ENCODE measurements around the gene GGN. TPM values are rescaled to one million over a fixed set of nuclear protein-coding genes. Genes with fewer than 3 reads are reported as not detected.

The GGN gene
- total RNA-seq, 1 experiment from 2014 or later, result 1.5 TPM

DNA sequence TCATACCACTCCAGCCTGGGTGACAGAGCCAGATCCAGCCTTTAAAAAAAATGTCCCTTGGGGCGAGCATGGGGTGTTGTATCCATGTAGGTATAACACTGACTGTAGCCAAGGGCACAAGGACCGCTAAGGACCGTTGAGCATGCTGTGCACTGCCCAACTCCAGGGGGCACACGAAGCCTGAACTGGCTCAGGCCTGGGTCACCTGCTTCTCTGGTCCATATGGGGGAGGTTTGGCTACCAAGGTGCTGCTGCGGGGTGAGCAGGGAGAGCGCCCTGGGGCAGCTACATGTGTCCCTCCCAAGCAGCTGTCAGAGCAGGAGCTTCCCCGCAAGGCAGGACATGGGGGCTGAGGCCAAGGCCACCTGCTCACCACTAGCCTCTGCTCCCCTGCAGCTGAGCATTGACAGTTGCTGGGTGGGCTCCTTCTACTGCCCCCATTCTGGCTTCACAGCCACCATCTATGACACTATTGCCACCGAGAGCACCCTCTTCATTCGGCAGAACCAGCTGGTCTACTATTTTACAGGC lies 35.9 kb downstream of the GGN start:
- no CpG with 5 or more reads among the region's 9 CpGs for WGBS (ENCODE audit: extremely low coverage, insufficient read length, low lambda C conversion rate)
- H3K4me1 ChIP-seq (ENCODE audit: insufficient read depth, low read length), result no peaks in the 10 kb centered on the region
- no peak overlapping the region for H3K18ac ChIP-seq (ENCODE audit: insufficient read length, low read depth, low read length)
- no peaks in the 10 kb centered on the region for H3K27me3 ChIP-seq (ENCODE audit: insufficient read depth, low read length)
- no peak overlapping the region for H2BK120ac ChIP-seq (ENCODE audit: low read depth, low read length, poor library complexity, severe bottlenecking)
- H4K5ac ChIP-seq (ENCODE audit: insufficient read length, low read depth, low read length), result no peak overlapping the region
- H2BK20ac ChIP-seq (ENCODE audit: low read depth, low read length, poor library complexity, severe bottlenecking), result no peak overlapping the region
- H3K23me2 ChIP-seq (ENCODE audit: insufficient read length, low read depth, low read length, poor library complexity, severe bottlenecking), result no peaks in the 10 kb centered on the region
- H3K4me2 ChIP-seq (ENCODE audit: insufficient read depth, insufficient read length, low read length), result no peak overlapping the region
- Mint-ChIP-seq H3K36me3 (ENCODE audit: insufficient read depth in 1 of 3, low read depth in 3 of 3) (no peaks in the 10 kb centered on the region), H3K27ac (no peak overlapping the region), H3K27me3 (ENCODE audit: low read depth) (peaks cover 39% of the 10 kb centered on the region), H3K9me3 (no peaks in the 10 kb centered on the region), H3K4me1 (peaks cover 0 to 5% of the 10 kb centered on the region in 2 experiments; a peak in 1 of 4 replicates), H3K4me3 (no peak overlapping the region)
- H4K91ac ChIP-seq (ENCODE audit: insufficient read length, low read depth, low read length), result no peak overlapping the region
- no peak overlapping the region for H2BK5ac ChIP-seq (ENCODE audit: insufficient read length, low read length)
- H3K14ac ChIP-seq (ENCODE audit: insufficient read depth, low read length), result no peak overlapping the region
- TF ChIP-seq, protein P1, sequence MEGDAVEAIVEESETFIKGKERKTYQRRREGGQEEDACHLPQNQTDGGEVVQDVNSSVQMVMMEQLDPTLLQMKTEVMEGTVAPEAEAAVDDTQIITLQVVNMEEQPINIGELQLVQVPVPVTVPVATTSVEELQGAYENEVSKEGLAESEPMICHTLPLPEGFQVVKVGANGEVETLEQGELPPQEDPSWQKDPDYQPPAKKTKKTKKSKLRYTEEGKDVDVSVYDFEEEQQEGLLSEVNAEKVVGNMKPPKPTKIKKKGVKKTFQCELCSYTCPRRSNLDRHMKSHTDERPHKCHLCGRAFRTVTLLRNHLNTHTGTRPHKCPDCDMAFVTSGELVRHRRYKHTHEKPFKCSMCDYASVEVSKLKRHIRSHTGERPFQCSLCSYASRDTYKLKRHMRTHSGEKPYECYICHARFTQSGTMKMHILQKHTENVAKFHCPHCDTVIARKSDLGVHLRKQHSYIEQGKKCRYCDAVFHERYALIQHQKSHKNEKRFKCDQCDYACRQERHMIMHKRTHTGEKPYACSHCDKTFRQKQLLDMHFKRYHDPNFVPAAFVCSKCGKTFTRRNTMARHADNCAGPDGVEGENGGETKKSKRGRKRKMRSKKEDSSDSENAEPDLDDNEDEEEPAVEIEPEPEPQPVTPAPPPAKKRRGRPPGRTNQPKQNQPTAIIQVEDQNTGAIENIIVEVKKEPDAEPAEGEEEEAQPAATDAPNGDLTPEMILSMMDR (conservative IDR thresholded peaks at IDR 0.05), result no peak
- H3K9ac ChIP-seq (ENCODE audit: extremely low read depth, insufficient read length, low read length), result no peak overlapping the region
- H3K27ac ChIP-seq (ENCODE audit: insufficient read length, low read depth, low read length), result no peak overlapping the region
- no peaks in the 10 kb centered on the region for H4K20me1 ChIP-seq (ENCODE audit: control insufficient read depth, insufficient read depth, insufficient read length)
- no peak overlapping the region for H4K8ac ChIP-seq (replicated peaks; ENCODE audit: insufficient read length, low read depth, low read length)
- no peaks in the 10 kb centered on the region for H3K79me1 ChIP-seq (ENCODE audit: insufficient read depth, low read depth, low read length, poor library complexity, severe bottlenecking)
- no peak overlapping the region for H2AFZ ChIP-seq (ENCODE audit: low read length)
- DNase-seq, result no peak
- no peak overlapping the region for H2AK5ac ChIP-seq (ENCODE audit: insufficient read length, low read length)
- H3K56ac ChIP-seq (ENCODE audit: insufficient read length, low read depth, low read length), result no peak overlapping the region
- H2BK12ac ChIP-seq (ENCODE audit: insufficient read length, low read depth, low read length), result no peak overlapping the region
- H3T11ph ChIP-seq (ENCODE audit: low read length), result no peak overlapping the region
- no peak overlapping the region for H3K23ac ChIP-seq (ENCODE audit: insufficient read length, low read depth, low read length)
- H3K4ac ChIP-seq (ENCODE audit: low read depth, low read length), result no peak overlapping the region
- H3K9me3 ChIP-seq (ENCODE audit: control insufficient read depth, low read depth, low read length), result no peaks in the 10 kb centered on the region
- H2BK15ac ChIP-seq (ENCODE audit: low read depth, low read length), result no peak overlapping the region
- no peaks in the 10 kb centered on the region for H3K79me2 ChIP-seq (ENCODE audit: insufficient read depth, low read length)

Data from H9 (cell line).